Testis (tissue), 2 donors: Measurements from ENCODE around the gene CNPPD1.

Source experiments
- CTCF ChIP-seq, 3 experiments: fragments of 450-650 bp in 2 of 3; fragments of 200-600 bp in 1 of 3; sonication (generic) in 1 of 3; IDR thresholded peaks; one replicate each; pipeline ENCODE4 v1.5.1; 2016 to 2019; ENCODE audit warnings: antibody characterized with exemption in 3 of 3, mild to moderate bottlenecking in 2 of 3, moderate library complexity in 1 of 3
- POLR2A ChIP-seq: fragments of 450-650 bp; IDR thresholded peaks from one replicate; pipeline ENCODE4 v1.6.1; 2017; ENCODE audit warnings: antibody characterized with exemption, mild to moderate bottlenecking, moderate library complexity

DNA sequence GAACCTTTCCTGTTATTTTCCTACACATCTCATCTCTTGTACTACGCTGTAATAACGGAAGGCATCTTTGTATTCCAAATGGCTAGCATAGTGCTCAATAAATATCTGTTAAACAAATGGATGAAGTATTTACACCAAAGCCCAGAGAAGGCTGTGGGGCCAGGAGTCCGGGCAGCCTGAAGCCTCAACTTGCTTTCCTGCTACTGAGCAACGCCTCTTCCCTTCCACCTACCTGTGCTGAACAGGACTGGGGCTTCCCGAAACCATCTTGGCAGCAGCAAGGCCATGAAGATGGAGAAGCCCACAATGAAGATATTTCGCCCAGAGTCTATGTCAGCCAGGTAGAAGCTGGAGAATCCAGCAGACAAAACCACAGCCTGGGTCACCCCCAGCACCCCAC lies 13.6 kb downstream of the CNPPD1 start:
- TF ChIP-seq CTCF (IDR thresholded peaks at IDR 0.05), result no peak
- no peak for TF ChIP-seq POLR2A
